K562 (cell line): ENCODE data around the gene SAP30BP. TPM values are rescaled to one million over a fixed set of nuclear protein-coding genes. Genes with fewer than 3 reads are reported as not detected.

Source experiments
- ATAC-seq: fragments of 200-7000 bp; cut with Tn5 transposase; 3 replicates; pipeline ENCODE4 v1.9.1; 2020; ENCODE audit warnings: moderate library complexity
- BruUV-seq: library from RNA; stranded (reverse); fragments of 400-500 nt; replicated peaks from 2 replicates; lab custom pipeline; 2021; lab: Mats Ljungman, UMichigan
- CTCF ChIA-PET: fragments of 300-600 bp; formaldehyde crosslinking; extraction: SDS; loops from one replicate; lab custom pipeline; 2021; ENCODE audit warnings: low intra/inter-chr PET ratio; lab: Yijun Ruan, JAX
- POLR2A ChIA-PET: fragments of 300-600, 350-650 bp; sonication (Branson Sonifier 250); formaldehyde crosslinking; extraction: SDS; loops from one replicate; lab custom pipeline; 2021; ENCODE audit warnings: antibody characterized with exemption, inconsistent platforms; lab: Yijun Ruan, JAX
- DNase-seq, 4 experiments: peaks; one replicate each; pipeline versions ENCODE4 v3.0.0 to v3.0.0-alpha.2; 2011 to 2018; ENCODE audit warnings: low spot score in 3 of 4, mixed read lengths in 3 of 4; ENCODE audit errors: extremely low read depth in 1 of 4
- FAIRE-seq: peaks from 2 replicates; lab custom pipeline; 2011; peaks lifted over from hg19 to GRCh38; lab: Jason Lieb, UNC
- H2AFZ ChIP-seq: 2 replicates; pipeline ENCODE4 v1.6.0; 2011; ENCODE audit warnings: low read depth, low read length, control low read depth, inconsistent platforms
- H3K27ac ChIP-seq: fragments of 200-600 bp; 3 replicates; pipeline ENCODE4 v1.8.0; 2011; ENCODE audit warnings: low read depth, mild to moderate bottlenecking, control low read depth, inconsistent platforms, low read length, moderate library complexity, mixed read lengths; ENCODE audit errors: extremely low read depth
- H3K27me3 ChIP-seq, 2 experiments: fragments of 300-600 bp in 1 of 2; 2 replicates in 1 of 2; 3 replicates in 1 of 2; pipeline versions ENCODE4 v1.6.0 to v1.8.0; 2011; ENCODE audit warnings: inconsistent platforms in 2 of 2, low read length in 2 of 2, mild to moderate bottlenecking in 1 of 2, mixed read lengths in 1 of 2, moderate library complexity in 1 of 2; ENCODE audit not compliant: control insufficient read depth in 2 of 2, insufficient read depth in 2 of 2
- H3K36me3 ChIP-seq: fragments of 300-600 bp; 3 replicates; pipeline ENCODE4 v1.8.0; 2011; ENCODE audit warnings: mild to moderate bottlenecking, low read length, inconsistent platforms; ENCODE audit not compliant: control insufficient read depth, insufficient read depth
- H3K4me1 ChIP-seq, 2 experiments: fragments of 200-600 bp in 1 of 2; replicated peaks in 1 of 2; 2 replicates in 1 of 2; 3 replicates in 1 of 2; pipeline versions ENCODE4 v1.5.1 to v1.8.0; 2011; ENCODE audit warnings: inconsistent platforms in 2 of 2, low read length in 2 of 2, mild to moderate bottlenecking in 1 of 2, mixed read lengths in 1 of 2, moderate library complexity in 1 of 2; ENCODE audit not compliant: control insufficient read depth in 2 of 2, insufficient read depth in 2 of 2
- H3K4me2 ChIP-seq: 2 replicates; pipeline ENCODE4 v1.6.1; 2011; ENCODE audit warnings: low read length, control low read depth, inconsistent platforms, mixed read lengths; ENCODE audit not compliant: insufficient read depth
- H3K4me3 ChIP-seq: fragments of 200-600 bp; sonication (generic), shearing (Covaris generic); 2 replicates; pipeline ENCODE4 v1.5.1; 2016; ENCODE audit warnings: control low read depth, inconsistent platforms
- H3K79me2 ChIP-seq: fragments of 200-600 bp; 3 replicates; pipeline ENCODE4 v1.8.0; 2011; ENCODE audit warnings: low read length, inconsistent platforms; ENCODE audit not compliant: control insufficient read depth, insufficient read depth
- H3K9ac ChIP-seq, 2 experiments: 2 replicates each; pipeline versions ENCODE4 v1.6.0 to v1.6.1; 2011; ENCODE audit warnings: low read depth in 2 of 2, low read length in 2 of 2, control low read depth in 1 of 2, inconsistent platforms in 1 of 2, mild to moderate bottlenecking in 1 of 2, mixed read lengths in 1 of 2; ENCODE audit not compliant: insufficient read depth in 1 of 2
- H3K9me1 ChIP-seq: one replicate; pipeline ENCODE4 v1.6.0; 2011; ENCODE audit warnings: inconsistent platforms, mild to moderate bottlenecking, low read length, moderate library complexity; ENCODE audit not compliant: control insufficient read depth, insufficient read depth
- H3K9me3 ChIP-seq: replicated peaks from 2 replicates; pipeline ENCODE4 v1.5.1; 2011; ENCODE audit warnings: low read depth, low read length, inconsistent platforms; ENCODE audit not compliant: control insufficient read depth, insufficient read depth
- H4K20me1 ChIP-seq: replicated peaks from 2 replicates; pipeline ENCODE4 v1.6.1; 2011; ENCODE audit warnings: low read length, inconsistent platforms, mixed read lengths; ENCODE audit not compliant: control insufficient read depth, insufficient read depth
- DMBX1 ChIP-seq: fragments of 250-450 bp; sonication (Bioruptor Pico); IDR thresholded peaks from 2 replicates; pipeline ENCODE4 v1.8.0; 2022; ENCODE audit warnings: inconsistent platforms, mild to moderate bottlenecking, moderate library complexity, borderline replicate concordance
- JUND ChIP-seq, 2 experiments: IDR thresholded peaks; 2 replicates in 1 of 2; 3 replicates in 1 of 2; pipeline ENCODE4 v1.6.1; 2011; ENCODE audit warnings: borderline replicate concordance in 2 of 2, low read depth in 2 of 2, low read length in 2 of 2, improper control_type of control experiment in 1 of 2, missing biosample characterization in 1 of 2, missing genetic modification characterization in 1 of 2, missing genetic modification reagents in 1 of 2
- MITF ChIP-seq: IDR thresholded peaks from 2 replicates; pipeline ENCODE4 v1.6.1; 2014; ENCODE audit warnings: antibody characterized with exemption
- REST ChIP-seq, 2 experiments: fragments of 450-650 bp; formaldehyde crosslinking in 1 of 2; IDR thresholded peaks; 2 replicates each; pipeline versions ENCODE4 v1.4.0 to v1.6.1; 2014 to 2020; ENCODE audit warnings: mild to moderate bottlenecking in 2 of 2, borderline replicate concordance in 1 of 2, low read depth in 1 of 2
- SIN3B ChIP-seq: fragments of 450-650 bp; IDR thresholded peaks from 2 replicates; pipeline ENCODE4 v1.6.1; 2017; ENCODE audit warnings: low read depth, mild to moderate bottlenecking, moderate library complexity
- SREBF2 ChIP-seq: sonication (generic); formaldehyde crosslinking; IDR thresholded peaks from 2 replicates; pipeline ENCODE4 v1.4.0; 2020; ENCODE audit warnings: mild to moderate bottlenecking, missing genetic modification reagents
- TSC22D4 ChIP-seq: fragments of 450-650 bp; IDR thresholded peaks from 2 replicates; pipeline ENCODE4 v1.6.1; 2016; ENCODE audit warnings: missing genetic modification characterization, missing biosample characterization, control low read depth
- WGBS: fragments of 100-300 bp; shearing (Covaris generic); methylation state at CpG from one replicate; pipeline ENCODE4 v1.1.6; 2016; ENCODE audit warnings: low coverage, mixed read lengths; ENCODE audit not compliant: insufficient coverage; ENCODE audit errors: missing lambda C conversion rate; 5-methylcytosine and 5-hydroxymethylcytosine counted together
- in situ Hi-C: fragments of 300-500 bp; cut with MboI; formaldehyde crosslinking; loops from 4 replicates; pipeline ENCODE4 v1.15.0; 2018; ENCODE audit warnings: inconsistent platforms, mixed read lengths
- intact Hi-C: fragments of 100-400 bp; cut with micrococcal nuclease; formaldehyde crosslinking; loops from 2 replicates; pipeline ENCODE4 v1.14.2; 2022
- polyA plus RNA-seq, 8 experiments: library from polyadenylated mRNA; depleted of rRNA in 4 of 8; stranded (reverse) in 5 of 8; unstranded in 3 of 8; fragments of >200 nt; fragmentation: Nextera tagmentation in 2 of 8; fragmentation: Illumina TruSeq in 1 of 8; extraction: Ambion mirVana in 2 of 8; extraction: Trizol in 1 of 8; gene quantifications; 2 replicates each; pipeline versions ENCODE4 v1.2.1 to v1.2.3, GENCODE V29; 2011 to 2014; ENCODE audit warnings: inconsistent platforms in 1 of 8, missing spikeins in 1 of 8
- total RNA-seq, 7 experiments: library from RNA; depleted of rRNA in 6 of 7; stranded (reverse); fragments of >200 nt in 6 of 7; fragmentation: Illumina TruSeq in 2 of 7; extraction: Trizol in 2 of 7; gene quantifications; 2 replicates each; pipeline versions ENCODE4 v1.2.1 to v1.2.3, GENCODE V29; 2011 to 2021; ENCODE audit warnings: low replicate concordance in 1 of 7

The SAP30BP gene
- total and polyA plus RNA-seq, 9 of the 15 experiments (the other 6 are each of a cell fraction or from before 2014, with no cell fraction given) = 45.3 to 154 (median 71.7) TPM

GRCh38 chr17:75749545-75750389 lies 82.6 kb downstream of the SAP30BP start:
- Histone ChIP-seq H3K4me1 (peaks cover 10 to 48% of the 10 kb centered on the region in 2 experiments), H3K9me3 (no peaks in the 10 kb centered on the region), H3K27me3 (no peaks in the 10 kb centered on the region), H3K36me3 (no peaks in the 10 kb centered on the region), H2AFZ (peak overlapping the region; percentile 90), H3K4me2 (peak overlapping the region; percentile 63), H3K9me1 (no peaks in the 10 kb centered on the region), H3K4me3 (no peak overlapping the region), H3K9ac (peak overlapping the region in 1 of 2 experiments; percentile 21; a peak in 2 of 4 replicates), H3K79me2 (no peaks in the 10 kb centered on the region), H3K27ac (no peak overlapping the region), H4K20me1 (no peaks in the 10 kb centered on the region)
- peak; percentile 80 for ATAC-seq
- intact Hi-C loops (loop anchor here (5.0 to 10.0 kb wide), 4 partner anchors 147 to 322 kb away; partner anchors contain the start of genes CASKIN2, CDK3 and TSEN54), in situ Hi-C loops (loop anchor here (5.0 kb wide), 2 partner anchors 132 to 322 kb away; no protein-coding TSS in a partner anchor)
- 7% methylated on average over 18 of the region's 20 CpGs for WGBS
- peak; percentile 40 for FAIRE-seq
- CTCF ChIA-PET = interaction anchor here (0.7 to 1.6 kb wide), 6 partner anchors 73 to 460 kb away, joined by 3 to 14 read pairs (median 4); partner anchors contain the start of gene SMIM5
- POLR2A ChIA-PET = interaction anchor here (0.6 to 1.6 kb wide), 9 partner anchors 12 to 134 kb away, joined by 3 to 7 read pairs (median 3); partner anchors contain the start of gene SMIM5
- no TSS peak for BruUV-seq
- peak; percentile 81 to 87 (median 86) for DNase-seq
- TF ChIP-seq MITF (no peak), JUND (IDR thresholded peaks at IDR 0.05; ENCODE audit: borderline replicate concordance, low read depth, low read length) (peak; percentile 20; the same call in 1 of the 2 replicates), JUND (tag; IDR thresholded peaks at IDR 0.05; ENCODE audit: borderline replicate concordance, low read depth, low read length) (no peak), TSC22D4 (tag) (no peak), SREBF2 (no peak), REST (IDR thresholded peaks at IDR 0.05; ENCODE audit: borderline replicate concordance) (peak; percentile 44; the same call in 1 of the 2 replicates), REST (CRISPR knock-in tag; IDR thresholded peaks at IDR 0.05; ENCODE audit: low read depth) (no peak), DMBX1 (CRISPR knock-in tag) (no peak), SIN3B (peak; percentile 33; the same call in 1 of the 2 replicates)
